GM12892 (cell line): ENCODE results near the gene SPSB1.

Source experiments
- POLR2A ChIP-seq: IDR thresholded peaks from 2 replicates; pipeline ENCODE4 v1.6.1; 2011; ENCODE audit warnings: low read depth, low read length, control low read depth
- POLR2AphosphoS5 ChIP-seq: IDR thresholded peaks from 2 replicates; pipeline ENCODE4 v1.6.1; 2011; ENCODE audit warnings: low read depth, low read length, control low read depth

GRCh38 chr1:9297831-9298230, 5.1 kb downstream of the SPSB1 start:
- no peak for TF ChIP-seq POLR2AphosphoS5
- TF ChIP-seq POLR2A: no peak
